SJCRH30 (cell line): ENCODE measurements around the gene CTNNBIP1. TPM values are rescaled to one million over a fixed set of nuclear protein-coding genes. Genes with fewer than 3 reads are reported as not detected.

Source experiments
- DNase-seq, 2 experiments: peaks; one replicate each; pipeline ENCODE4 v3.0.0-alpha.2; 2015 to 2020
- H3K27ac ChIP-seq: fragments of 250-450 bp; sonication (Bioruptor Pico); 2 replicates; pipeline ENCODE4 v1.5.1; 2020; ENCODE audit warnings: mild to moderate bottlenecking, moderate library complexity
- H3K27me3 ChIP-seq: fragments of 250-450 bp; sonication (Bioruptor Pico); 2 replicates; pipeline ENCODE4 v1.5.1; 2020; ENCODE audit warnings: mild to moderate bottlenecking, moderate library complexity
- H3K36me3 ChIP-seq: fragments of 250-450 bp; sonication (Bioruptor Pico); 2 replicates; pipeline ENCODE4 v1.5.1; 2020; ENCODE audit warnings: mild to moderate bottlenecking, moderate library complexity
- H3K4me1 ChIP-seq: fragments of 250-450 bp; sonication (Bioruptor Pico); 2 replicates; pipeline ENCODE4 v1.5.1; 2020; ENCODE audit warnings: mild to moderate bottlenecking, moderate library complexity
- H3K4me3 ChIP-seq: fragments of 250-450 bp; sonication (Bioruptor Pico); 2 replicates; pipeline ENCODE4 v1.5.1; 2020; ENCODE audit warnings: mild to moderate bottlenecking, moderate library complexity
- H3K9me3 ChIP-seq: fragments of 250-450 bp; sonication (Bioruptor Pico); replicated peaks from 2 replicates; pipeline ENCODE4 v1.5.1; 2020; ENCODE audit warnings: mild to moderate bottlenecking, moderate library complexity
- total RNA-seq: library from RNA; depleted of rRNA; stranded (reverse); fragments of >200 nt; shearing (Covaris generic); gene quantifications from 2 replicates; pipeline ENCODE4 v1.2.3, GENCODE V29; 2014

Gene CTNNBIP1
- total RNA-seq, 1 experiment from 2014 or later: 35.3 TPM

DNA sequence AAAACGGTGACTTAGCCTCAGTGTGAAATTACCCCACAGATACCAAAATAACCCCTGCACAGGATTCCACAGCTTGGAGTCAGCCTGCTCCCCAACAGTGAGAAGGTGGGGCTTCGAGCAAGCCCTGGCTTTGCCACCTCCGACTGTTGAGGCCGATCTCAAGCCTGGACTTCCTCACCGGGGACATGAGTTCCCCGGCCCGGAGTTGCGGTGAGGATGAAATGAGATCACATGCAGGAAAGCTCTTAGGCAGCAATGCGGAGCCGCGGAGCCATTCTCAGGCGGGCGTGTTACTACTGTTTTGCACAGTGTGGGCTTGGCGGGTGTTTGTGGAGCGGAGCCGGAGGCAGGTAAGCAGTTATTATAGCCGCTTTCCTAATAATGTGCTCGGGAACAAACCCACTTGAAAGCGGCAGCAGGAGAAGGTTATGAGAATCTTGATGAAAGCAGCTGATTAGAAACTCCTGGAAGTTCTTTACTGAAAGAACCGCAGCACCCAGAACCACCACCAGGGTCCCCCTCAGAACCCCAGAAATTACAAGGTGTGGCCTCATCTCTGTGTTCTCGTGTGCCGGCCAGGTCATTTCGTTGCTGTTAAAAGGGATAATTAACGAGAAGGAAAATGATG lies 82.4 kb downstream of the CTNNBIP1 start:
- Histone ChIP-seq H3K36me3 (no peaks in the 10 kb centered on the region), H3K9me3 (no peaks in the 10 kb centered on the region), H3K4me3 (no peak overlapping the region), H3K27ac (no peak overlapping the region), H3K4me1 (peaks cover 2% of the 10 kb centered on the region; the same call in 1 of the 2 replicates), H3K27me3 (no peaks in the 10 kb centered on the region; the same call in 1 of the 2 replicates)
- no peak for DNase-seq

DNA sequence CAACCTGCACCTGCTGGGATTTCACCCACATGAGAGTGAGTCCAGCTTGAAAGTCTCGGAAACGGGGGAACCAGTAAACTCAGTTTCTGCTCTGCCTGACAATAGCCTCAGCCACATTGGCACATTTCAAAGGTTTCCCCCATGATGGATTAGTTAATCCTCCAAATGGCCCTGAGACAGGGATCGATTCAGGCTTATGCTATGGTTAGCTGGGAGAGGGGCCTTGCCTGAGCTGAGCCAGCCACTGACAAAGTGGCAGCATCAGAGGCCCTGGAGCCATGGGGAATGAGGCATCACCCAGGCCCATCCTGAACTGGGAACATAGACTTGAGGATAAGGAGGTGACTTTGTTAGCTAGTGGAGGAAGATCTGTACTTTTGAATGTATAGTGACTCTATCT lies 83.5 kb downstream of the CTNNBIP1 start:
- H3K4me1 ChIP-seq: peaks cover 7% of the 10 kb centered on the region
- H3K27me3 ChIP-seq: no peaks in the 10 kb centered on the region; the same call in 1 of the 2 replicates
- no peak overlapping the region for H3K27ac ChIP-seq
- H3K36me3 ChIP-seq: no peaks in the 10 kb centered on the region
- H3K4me3 ChIP-seq: no peak overlapping the region
- no peaks in the 10 kb centered on the region for H3K9me3 ChIP-seq
- no peak for DNase-seq

GRCh38 chr1:9826087-9826486 lies 84.0 kb downstream of the CTNNBIP1 start:
- Histone ChIP-seq H3K9me3 (no peaks in the 10 kb centered on the region), H3K36me3 (no peaks in the 10 kb centered on the region), H3K27me3 (no peaks in the 10 kb centered on the region; the same call in 1 of the 2 replicates), H3K4me1 (peaks cover 11% of the 10 kb centered on the region), H3K4me3 (no peak overlapping the region), H3K27ac (no peak overlapping the region)
- no peak for DNase-seq

- Histone ChIP-seq H3K27ac (no peak overlapping the region), H3K9me3 (no peaks in the 10 kb centered on the region)
Measured at GRCh38 chr1:9825093-9826074, 84.7 kb downstream of the CTNNBIP1 start.

GRCh38 chr1:9824702-9825089 lies 85.4 kb downstream of the CTNNBIP1 start:
- peaks cover 3% of the 10 kb centered on the region for H3K36me3 ChIP-seq
- no peak for DNase-seq
- H3K4me1 ChIP-seq: peaks cover 11% of the 10 kb centered on the region
- H3K9me3 ChIP-seq: no peaks in the 10 kb centered on the region
- H3K27ac ChIP-seq: no peak overlapping the region
- no peak overlapping the region for H3K4me3 ChIP-seq
- no peaks in the 10 kb centered on the region; the same call in 1 of the 2 replicates for H3K27me3 ChIP-seq

More at GRCh38 chr1:9825093-9826074, 84.7 kb downstream of the CTNNBIP1 start:
- H3K27me3 ChIP-seq: no peaks in the 10 kb centered on the region; the same call in 1 of the 2 replicates
- peaks cover 11% of the 10 kb centered on the region for H3K4me1 ChIP-seq
- no peak overlapping the region for H3K4me3 ChIP-seq
- peaks cover 2% of the 10 kb centered on the region; the same call in 1 of the 2 replicates for H3K36me3 ChIP-seq
- DNase-seq: peak; percentile 47 to 48

DNA sequence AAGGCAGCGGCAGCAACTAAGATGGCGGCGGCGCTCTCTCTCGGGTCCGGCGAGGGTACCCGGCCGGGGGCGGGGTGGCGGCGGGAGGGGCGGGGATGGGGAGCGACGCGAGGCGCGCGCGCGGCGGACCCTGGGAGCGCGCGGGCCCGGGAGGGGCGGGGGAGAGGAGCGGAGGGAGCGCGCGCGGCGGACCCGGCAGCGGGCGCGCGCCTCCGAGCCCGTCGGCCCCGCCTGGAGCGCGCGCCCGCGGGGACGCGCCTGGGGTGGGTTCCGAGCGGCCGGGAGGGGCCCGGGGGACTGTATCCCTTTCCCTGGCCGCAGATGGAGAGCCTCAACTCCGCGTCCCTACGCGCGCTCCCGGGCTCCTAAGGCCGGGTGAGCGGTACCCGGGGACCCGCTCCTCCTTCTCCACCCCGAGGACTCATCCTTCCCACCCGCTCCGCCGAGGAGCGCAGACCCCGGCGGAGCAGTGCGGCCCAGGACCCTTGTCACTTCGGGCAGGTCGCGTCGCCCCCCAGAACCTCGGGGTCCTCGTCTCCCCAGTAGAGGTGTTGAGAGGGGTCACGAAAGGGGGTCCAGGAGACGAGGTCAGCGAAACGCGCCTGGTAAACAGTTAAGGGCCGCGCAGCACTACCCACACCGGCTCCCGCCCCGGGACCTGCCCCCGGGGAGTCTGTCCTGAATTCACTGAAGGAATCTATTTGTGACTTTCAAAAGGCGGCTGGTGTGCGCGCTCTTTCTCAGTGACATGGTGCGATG lies 85.9 kb downstream of the CTNNBIP1 start, which contains the start of gene CLSTN1:
TSS of gene CLSTN1 (minus strand) at position 23 of the 759 bp plus-strand sequence. CDS start 232 bp downstream, outside the sequence.
- Histone ChIP-seq H3K9me3 (no peaks in the 10 kb centered on the region), H3K27ac (no peak within 1 kb of the TSS), H3K27me3 (no peaks in the 10 kb centered on the region; the same call in 1 of the 2 replicates), H3K4me1 (peaks cover 11% of the 10 kb centered on the region), H3K36me3 (peaks cover 8% of the 10 kb centered on the region), H3K4me3 (peak within 1 kb of the TSS; percentile 85)
- peak; percentile 90 to 94 for DNase-seq

DNA sequence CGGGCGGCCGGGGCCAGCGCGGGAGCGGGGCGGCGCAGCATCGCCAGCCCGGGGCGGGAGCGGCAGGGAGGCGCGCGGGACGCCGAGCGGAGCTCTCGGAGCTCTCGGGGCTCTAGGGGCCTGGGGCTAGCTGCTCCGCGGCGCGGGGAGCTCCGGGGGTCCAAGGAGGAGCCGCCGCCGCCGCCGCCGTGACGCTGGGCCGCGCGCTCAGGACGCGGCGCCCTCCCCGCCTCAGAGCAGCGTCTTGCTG lies 86.5 kb downstream of the CTNNBIP1 start:
- no peak overlapping the region for H3K27ac ChIP-seq
- H3K36me3 ChIP-seq: peaks cover 8% of the 10 kb centered on the region

GRCh38 chr1:9822897-9823692 lies 87.0 kb downstream of the CTNNBIP1 start:
- H3K27ac ChIP-seq: no peak overlapping the region
- H3K27me3 ChIP-seq: no peaks in the 10 kb centered on the region; the same call in 1 of the 2 replicates
- H3K4me1 ChIP-seq: peaks cover 11% of the 10 kb centered on the region
- DNase-seq: peak in 1 of 2 experiments; percentile 45
- peaks cover 8% of the 10 kb centered on the region for H3K36me3 ChIP-seq
- peak overlapping the region; percentile 85 for H3K4me3 ChIP-seq
- no peaks in the 10 kb centered on the region for H3K9me3 ChIP-seq

More for the DNA sequence above, 86.5 kb downstream of the CTNNBIP1 start:
- Histone ChIP-seq H3K4me1 (peaks cover 11% of the 10 kb centered on the region), H3K27me3 (no peaks in the 10 kb centered on the region; the same call in 1 of the 2 replicates), H3K9me3 (no peaks in the 10 kb centered on the region), H3K4me3 (peak overlapping the region; percentile 85)
- DNase-seq: no peak

DNA sequence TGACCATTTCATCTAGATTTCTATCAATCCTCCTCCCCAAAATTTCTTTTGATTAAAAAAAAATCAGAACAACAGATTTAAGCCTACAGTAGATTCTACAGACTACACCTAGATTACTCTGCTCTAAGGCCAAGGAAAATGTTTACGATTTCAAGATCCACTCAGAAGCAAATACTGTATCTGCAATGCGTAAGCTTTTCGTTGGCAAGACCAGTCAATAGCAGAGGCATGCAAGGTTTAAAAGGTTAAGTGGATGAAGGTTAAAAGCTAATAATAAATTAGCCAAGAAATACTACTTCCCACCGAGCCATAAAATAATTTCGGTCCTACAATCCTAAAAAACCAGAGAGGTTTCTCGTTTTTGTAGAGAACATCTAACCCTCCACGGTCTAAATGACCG lies 87.6 kb downstream of the CTNNBIP1 start:
- Histone ChIP-seq H3K9me3 (no peaks in the 10 kb centered on the region), H3K4me3 (peak overlapping the region; percentile 85), H3K27ac (no peak overlapping the region), H3K36me3 (peaks cover 10% of the 10 kb centered on the region), H3K27me3 (no peaks in the 10 kb centered on the region), H3K4me1 (peaks cover 11% of the 10 kb centered on the region)
- DNase-seq: no peak

DNA sequence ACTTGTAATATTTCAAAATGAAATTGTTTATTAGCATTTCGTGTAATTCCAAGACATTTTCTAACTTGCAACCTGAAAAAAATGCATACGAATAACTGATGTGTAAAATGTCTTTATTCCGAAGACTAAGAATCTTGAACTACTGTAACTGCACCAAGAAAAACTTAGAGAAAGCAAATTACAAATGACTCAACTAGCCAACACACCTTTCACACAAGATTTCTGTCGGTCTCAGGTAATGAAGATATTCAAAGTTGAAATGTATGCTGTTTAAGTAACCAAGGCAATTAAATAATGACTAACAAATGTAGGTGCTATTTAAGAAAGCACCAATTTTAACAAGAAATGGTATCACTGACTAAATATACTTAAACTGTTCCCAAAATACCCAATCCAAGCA lies 88.4 kb downstream of the CTNNBIP1 start:
- Histone ChIP-seq H3K36me3 (peaks cover 15% of the 10 kb centered on the region), H3K9me3 (no peaks in the 10 kb centered on the region), H3K27ac (no peak overlapping the region), H3K4me1 (peaks cover 11% of the 10 kb centered on the region), H3K4me3 (no peak overlapping the region; the same call in 1 of the 2 replicates), H3K27me3 (no peaks in the 10 kb centered on the region)
- DNase-seq: no peak

GRCh38 chr1:9820521-9820920 lies 89.5 kb downstream of the CTNNBIP1 start:
- peaks cover 11% of the 10 kb centered on the region for H3K4me1 ChIP-seq

DNA sequence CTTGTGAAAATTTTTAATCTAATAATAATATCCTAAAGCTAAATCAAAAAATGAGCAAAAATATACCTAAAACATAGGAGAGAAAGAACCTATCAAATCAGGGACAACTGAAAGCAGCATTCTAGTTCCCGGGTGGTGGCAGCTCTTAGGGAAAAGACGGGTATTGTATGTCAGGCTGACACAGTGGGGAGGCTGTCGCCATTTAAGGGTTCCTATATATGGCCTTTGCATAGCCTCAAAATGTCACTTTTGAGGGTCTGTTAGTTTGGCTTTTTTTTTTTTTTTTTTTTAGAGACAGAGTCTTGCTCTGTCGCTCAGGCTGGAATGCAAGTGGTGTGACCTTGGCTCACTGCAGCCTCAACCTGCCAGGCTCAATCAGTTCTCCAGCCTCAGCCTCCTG lies 92.3 kb downstream of the CTNNBIP1 start:
- Histone ChIP-seq H3K4me1 (peaks cover 9% of the 10 kb centered on the region), H3K27me3 (no peaks in the 10 kb centered on the region), H3K9me3 (no peaks in the 10 kb centered on the region), H3K36me3 (peaks cover 15% of the 10 kb centered on the region), H3K4me3 (no peak overlapping the region), H3K27ac (no peak overlapping the region)
- DNase-seq: no peak

More at GRCh38 chr1:9820521-9820920, 89.5 kb downstream of the CTNNBIP1 start:
- Histone ChIP-seq H3K27ac (no peak overlapping the region), H3K9me3 (no peaks in the 10 kb centered on the region), H3K36me3 (peaks cover 15% of the 10 kb centered on the region), H3K4me3 (no peak overlapping the region), H3K27me3 (no peaks in the 10 kb centered on the region)
- no peak for DNase-seq

- Histone ChIP-seq H3K9me3 (no peaks in the 10 kb centered on the region), H3K4me1 (peaks cover 2% of the 10 kb centered on the region; the same call in 1 of the 2 replicates), H3K27ac (no peak overlapping the region), H3K36me3 (peaks cover 15% of the 10 kb centered on the region), H3K4me3 (no peak overlapping the region), H3K27me3 (no peaks in the 10 kb centered on the region)
- DNase-seq: no peak
Measured at GRCh38 chr1:9816199-9816598, 93.9 kb downstream of the CTNNBIP1 start.

DNA sequence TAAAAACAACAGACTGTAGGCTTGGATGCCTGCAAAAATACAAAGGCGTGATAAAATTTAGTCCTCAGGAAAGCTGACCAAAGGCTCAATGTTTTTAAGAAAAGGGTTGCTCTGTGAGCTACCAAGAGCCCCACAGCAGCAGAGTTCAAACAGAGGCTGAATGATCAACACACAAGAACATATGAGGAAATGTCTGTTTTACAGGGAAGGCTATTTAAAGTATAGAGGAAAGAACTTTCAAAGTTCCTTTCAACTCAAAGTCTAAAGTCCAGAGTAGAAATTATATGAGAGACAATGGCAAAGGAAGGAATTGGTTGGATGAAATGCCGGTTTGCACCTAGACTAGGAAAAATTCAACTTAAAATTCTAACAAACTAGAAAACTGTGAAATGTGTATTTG lies 94.9 kb downstream of the CTNNBIP1 start:
- Histone ChIP-seq H3K27me3 (no peaks in the 10 kb centered on the region), H3K36me3 (peaks cover 12% of the 10 kb centered on the region), H3K27ac (no peak overlapping the region), H3K4me1 (peaks cover 2% of the 10 kb centered on the region; the same call in 1 of the 2 replicates), H3K9me3 (no peaks in the 10 kb centered on the region), H3K4me3 (no peak overlapping the region)
- no peak for DNase-seq
